Mesenteric fat pad (tissue), 1 donor: ENCODE results near the gene ATP5MK. TPM values are rescaled to one million over a fixed set of nuclear protein-coding genes. Genes with fewer than 3 reads are reported as not detected.
"Not testable (repeated sequence)": the region's sequence is repeated elsewhere in the genome, so short reads cannot be mapped to it uniquely, and the experiment has no call there.

Experiments
- DNase-seq: peaks from one replicate; pipeline ENCODE4 v3.0.0-alpha.2; 2020; ENCODE audit warnings: low spot score
- long read RNA-seq: library from polyadenylated mRNA; unstranded; transcript quantifications from one replicate; pipeline ENCODE4 v2.0.0, GENCODE V29; 2020
- total RNA-seq: library from RNA; stranded (reverse); fragmentation: NEBNext Ultra II Directional; extraction: Animal tissue kit (Norgen Biotek cat#: 25700); gene quantifications from one replicate; pipeline ENCODE4 v1.2.1, GENCODE V29; 2021
- donor health status: DM: yes; HTN: yes; CAD: no.

The ATP5MK gene, protein sequence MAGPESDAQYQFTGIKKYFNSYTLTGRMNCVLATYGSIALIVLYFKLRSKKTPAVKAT
- 348 TPM for total RNA-seq
- long read RNA-seq, transcript ATP5MD-201 (4 exons, 364 nt): major isoform, 20 of 21 reads
- long read RNA-seq, partial matches to known transcripts: 0 of 21 reads
- long read RNA-seq, other reads (novel, unspliced or antisense): 1 of 21 reads

DNA sequence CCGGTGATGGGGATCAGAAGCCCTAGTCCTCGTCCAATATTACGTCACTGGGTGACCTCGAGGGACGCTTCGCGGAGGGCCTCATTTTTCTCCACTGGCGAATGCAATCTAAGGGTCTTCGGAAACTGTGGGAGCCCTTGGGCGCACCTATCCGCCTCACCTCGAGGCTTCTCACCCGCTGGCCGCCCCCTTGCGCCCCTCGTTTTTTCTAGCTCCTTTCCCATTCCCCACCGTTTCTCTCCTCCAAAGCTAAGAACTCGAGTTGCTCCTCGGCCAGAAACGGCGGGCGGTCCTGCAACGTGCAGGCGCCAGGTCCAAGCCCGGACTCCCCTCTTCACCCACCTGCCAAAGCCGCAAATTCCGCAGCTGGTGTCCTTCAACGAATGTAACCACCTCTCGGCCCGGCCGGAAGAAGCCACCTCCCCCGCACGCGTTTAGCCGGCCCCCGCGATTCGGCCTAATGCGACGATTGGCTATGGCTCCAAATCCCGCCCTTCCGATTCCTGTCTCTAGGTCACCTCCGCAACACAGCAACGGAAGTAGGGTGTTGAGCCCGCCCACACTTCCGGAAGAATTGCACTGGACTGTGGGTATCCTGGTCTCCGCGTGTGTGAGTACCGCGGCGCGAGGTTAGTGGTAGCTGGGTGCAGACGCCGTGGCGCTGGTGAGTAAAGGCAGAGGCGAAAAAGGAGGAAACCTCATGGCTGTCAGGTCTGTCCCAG, at the start of gene ATP5MK, which contains the start of gene PDCD11:
ATP5MK (minus strand) TSS at position 409 of the 722 bp plus-strand sequence. CDS start 4,018 bp downstream, outside the sequence.
PDCD11 (plus strand) TSS at position 560 of the 722 bp plus-strand sequence. CDS start 1,801 bp downstream, outside the sequence.
- peak; percentile 99 for DNase-seq

DNA sequence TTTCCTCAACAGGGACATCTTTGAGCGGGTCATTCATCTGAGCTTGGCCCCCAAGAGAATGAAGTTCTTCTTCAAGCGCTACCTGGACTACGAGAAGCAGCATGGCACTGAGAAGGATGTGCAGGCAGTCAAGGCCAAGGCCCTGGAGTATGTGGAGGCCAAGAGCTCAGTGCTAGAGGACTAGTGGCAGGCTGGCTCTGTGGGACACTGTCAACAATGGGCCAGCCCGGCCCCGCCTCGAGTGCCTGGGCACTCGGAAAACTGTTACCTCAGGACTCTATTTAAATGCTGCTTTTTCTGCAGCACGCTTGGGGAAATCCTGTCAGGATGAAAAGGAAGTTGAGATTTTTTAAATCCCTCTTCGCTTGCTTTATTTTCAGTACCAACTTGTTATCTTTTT, 49.1 kb upstream of the ATP5MK start:
- no peak for DNase-seq

- DNase-seq: no peak
These were observed 48.2 kb upstream of the ATP5MK start for GRCh38 chr10:103444478-103444877.

DNA sequence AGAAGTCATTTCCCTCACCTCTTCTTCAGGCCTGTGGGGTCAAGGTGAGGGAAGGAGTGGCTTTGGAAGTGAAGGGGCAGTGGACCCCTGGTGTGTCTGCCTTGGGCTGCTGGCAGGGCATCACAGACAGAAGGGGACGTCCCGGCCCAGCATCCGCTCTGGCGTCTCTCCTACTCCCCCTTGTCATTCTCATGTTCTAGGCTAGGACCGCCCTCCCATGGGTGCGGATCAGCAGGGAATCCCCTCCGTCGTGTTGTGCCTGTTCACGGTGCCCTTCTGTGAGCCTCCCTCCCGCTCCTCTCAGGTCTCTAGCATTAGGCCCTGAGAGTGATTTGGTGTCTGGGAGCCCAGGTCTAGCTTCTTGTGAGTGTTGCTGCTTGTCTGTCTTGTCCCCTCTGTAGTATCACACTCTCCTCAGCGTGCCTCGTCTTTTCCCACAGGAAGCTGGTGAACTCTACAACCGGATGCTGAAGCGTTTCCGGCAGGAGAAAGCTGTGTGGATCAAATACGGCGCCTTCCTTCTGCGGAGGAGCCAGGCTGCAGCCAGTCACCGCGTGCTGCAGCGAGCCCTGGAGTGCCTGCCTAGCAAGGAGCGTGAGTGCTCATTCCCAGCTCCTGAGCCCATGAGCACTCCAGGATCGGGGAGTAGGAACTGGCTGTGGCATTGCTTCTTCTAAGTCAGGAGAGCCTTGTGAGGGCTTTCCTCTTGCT, 47.4 kb upstream of the ATP5MK start:
- no peak for DNase-seq

GRCh38 chr10:103442031-103442461, 45.8 kb upstream of the ATP5MK start:
- no peak for DNase-seq

DNA sequence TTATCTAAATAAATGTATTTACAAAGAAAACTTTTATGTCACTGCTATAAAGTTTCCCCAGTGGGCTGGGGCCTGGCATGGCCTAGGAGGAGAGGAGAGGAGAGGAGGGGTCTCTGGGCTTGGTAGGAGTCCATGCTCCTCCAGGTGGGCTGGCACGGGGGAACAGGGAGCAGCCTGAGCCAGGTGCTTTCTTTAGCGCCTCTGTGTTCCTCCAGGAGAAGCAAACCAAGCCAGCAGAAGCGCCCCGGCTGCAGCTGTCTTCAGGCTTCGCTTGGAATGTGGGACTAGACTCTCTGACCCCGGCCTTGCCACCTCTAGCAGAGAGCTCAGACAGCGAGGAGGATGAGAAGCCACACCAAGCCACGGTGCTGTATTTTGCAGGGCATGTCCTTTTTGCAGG, 45.3 kb upstream of the ATP5MK start:
- DNase-seq: no peak

DNA sequence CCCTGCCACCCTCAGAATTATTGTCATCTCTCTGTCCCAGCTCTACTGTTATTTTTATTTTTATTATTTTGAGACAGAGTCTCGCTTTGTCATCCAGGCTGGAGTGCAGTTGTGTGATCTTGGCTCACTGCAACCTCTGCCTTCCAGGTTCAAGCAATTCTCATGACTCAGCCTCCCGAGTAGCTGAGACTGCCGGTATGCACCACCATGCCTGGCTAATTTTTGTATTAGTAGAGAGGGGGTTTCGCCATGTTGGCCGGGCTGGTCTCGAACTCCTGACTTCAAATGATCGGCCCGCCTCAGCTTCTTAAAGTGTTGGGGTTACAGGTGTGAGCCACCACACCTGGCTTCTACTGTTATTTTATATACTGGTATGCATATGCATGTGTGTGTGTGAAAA, 44.9 kb upstream of the ATP5MK start:
- no peak for DNase-seq

GRCh38 chr10:103440416-103440815, 44.1 kb upstream of the ATP5MK start:
- no peak for DNase-seq

DNA sequence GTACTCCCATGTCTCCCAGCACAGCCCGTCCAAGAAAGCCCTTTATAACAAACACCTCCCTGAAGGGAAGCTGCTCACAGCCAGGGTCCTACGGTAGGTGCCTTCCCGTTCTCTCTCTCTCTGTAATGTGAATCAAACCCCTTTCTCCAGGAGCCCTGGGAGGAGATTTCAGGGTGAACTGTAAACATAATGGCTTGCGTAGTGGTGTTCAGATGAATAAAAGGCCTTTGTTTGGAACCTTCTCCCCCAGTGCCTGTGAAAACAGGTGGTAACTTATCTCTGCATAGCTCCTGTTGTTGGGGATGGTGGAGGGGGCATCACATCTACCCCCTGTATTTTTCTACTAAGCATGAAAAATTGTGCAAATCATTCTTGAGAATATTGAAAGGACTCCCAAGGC, 43.5 kb upstream of the ATP5MK start:
- no peak for DNase-seq

GRCh38 chr10:103433858-103434257, 37.6 kb upstream of the ATP5MK start:
- DNase-seq: no peak

DNA sequence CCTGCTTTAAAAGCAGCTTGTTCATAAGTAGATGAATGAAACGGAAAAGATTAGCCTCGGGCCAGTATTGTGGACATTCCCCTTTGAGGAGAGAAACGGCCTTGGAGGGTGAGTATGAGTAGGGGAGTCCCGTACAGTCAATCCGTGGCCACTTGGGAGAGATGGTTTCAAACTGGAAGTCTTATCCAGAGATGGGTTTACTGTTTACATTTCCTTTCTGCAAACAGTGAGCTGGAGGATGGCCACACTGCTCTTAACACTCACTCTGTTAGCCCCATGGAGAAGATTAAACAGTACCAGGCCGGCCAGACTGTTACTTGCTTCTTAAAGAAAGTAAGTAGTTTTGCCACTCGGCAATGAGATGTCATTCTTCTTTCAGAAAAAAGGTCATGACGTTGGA, 35.6 kb upstream of the ATP5MK start:
- no peak for DNase-seq

- no peak for DNase-seq
These were observed 33.4 kb upstream of the ATP5MK start for GRCh38 chr10:103429647-103430046.

DNA sequence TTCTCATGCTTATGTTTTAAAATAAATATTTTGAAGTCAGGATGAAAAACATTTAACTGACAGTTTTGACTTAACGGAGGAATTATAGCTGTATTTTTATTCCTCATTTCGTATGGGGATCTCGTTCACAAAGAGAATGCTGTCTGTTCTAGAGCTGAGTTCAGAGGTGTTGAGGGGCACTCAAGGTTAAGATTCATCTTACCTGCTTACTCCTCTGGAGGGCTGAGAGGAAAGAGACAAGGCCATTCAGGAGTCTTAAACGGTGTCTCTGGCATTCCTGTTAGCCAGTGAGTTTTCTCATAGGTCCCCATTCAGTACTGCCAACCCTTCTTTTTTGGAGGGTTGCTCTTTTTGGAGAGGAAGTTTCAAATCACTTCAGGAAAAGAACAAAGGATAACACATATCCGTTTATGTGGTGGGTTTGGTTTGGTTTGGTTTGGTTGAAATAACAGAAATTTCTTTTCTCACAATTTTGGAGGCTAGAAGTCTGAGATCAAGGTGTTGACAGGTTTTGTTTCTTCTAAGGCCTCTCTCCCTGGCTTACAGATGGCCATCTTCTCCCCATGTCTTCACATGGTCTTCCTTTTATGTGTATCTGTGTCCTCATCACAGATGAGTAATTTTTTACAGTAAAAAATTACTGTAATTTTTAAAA, 32.8 kb upstream of the ATP5MK start:
- no peak for DNase-seq

- DNase-seq: no peak
These were observed 31.6 kb upstream of the ATP5MK start for GRCh38 chr10:103427866-103428265.

DNA sequence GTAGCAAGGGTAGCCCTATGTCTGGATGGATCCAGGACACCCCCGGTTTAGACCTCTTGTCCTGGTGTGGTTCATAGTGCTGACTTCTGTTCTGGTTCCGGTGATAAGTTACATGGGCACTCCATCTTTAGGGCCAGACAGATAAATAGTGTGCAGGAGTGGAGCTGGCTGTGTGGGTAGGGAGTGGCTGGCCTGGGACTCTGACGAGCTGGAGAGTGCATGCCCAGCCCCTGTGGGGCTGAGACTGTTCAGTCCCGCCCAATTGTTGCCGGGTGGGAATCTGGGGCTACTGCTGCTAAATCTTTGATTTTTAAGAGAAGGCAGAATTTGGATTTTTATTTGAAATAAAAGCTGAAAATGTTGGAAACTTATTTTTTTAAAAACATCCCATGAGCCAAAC, 27.5 kb upstream of the ATP5MK start:
- DNase-seq: no peak

GRCh38 chr10:103419101-103419500, 22.8 kb upstream of the ATP5MK start:
- no peak for DNase-seq

- no peak for DNase-seq
These were observed 21.3 kb upstream of the ATP5MK start for GRCh38 chr10:103417601-103418000.

DNA sequence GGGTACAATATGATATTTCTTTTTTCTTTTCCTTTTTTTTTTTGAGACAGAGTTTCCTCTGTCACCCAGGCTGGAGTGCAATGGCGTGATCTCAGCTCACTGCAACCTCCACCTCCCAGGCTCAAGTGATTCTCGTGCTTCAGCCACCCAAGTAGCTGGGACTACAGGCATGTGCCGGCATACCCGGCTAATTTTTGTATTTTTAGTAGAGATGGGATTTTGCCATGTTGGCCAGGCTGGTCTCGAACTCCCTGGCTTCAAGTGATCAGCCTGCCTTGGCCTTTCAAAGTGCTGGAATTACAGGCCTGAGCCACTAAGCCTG, 20.8 kb upstream of the ATP5MK start:
- DNase-seq: not testable (repeated sequence)

DNA sequence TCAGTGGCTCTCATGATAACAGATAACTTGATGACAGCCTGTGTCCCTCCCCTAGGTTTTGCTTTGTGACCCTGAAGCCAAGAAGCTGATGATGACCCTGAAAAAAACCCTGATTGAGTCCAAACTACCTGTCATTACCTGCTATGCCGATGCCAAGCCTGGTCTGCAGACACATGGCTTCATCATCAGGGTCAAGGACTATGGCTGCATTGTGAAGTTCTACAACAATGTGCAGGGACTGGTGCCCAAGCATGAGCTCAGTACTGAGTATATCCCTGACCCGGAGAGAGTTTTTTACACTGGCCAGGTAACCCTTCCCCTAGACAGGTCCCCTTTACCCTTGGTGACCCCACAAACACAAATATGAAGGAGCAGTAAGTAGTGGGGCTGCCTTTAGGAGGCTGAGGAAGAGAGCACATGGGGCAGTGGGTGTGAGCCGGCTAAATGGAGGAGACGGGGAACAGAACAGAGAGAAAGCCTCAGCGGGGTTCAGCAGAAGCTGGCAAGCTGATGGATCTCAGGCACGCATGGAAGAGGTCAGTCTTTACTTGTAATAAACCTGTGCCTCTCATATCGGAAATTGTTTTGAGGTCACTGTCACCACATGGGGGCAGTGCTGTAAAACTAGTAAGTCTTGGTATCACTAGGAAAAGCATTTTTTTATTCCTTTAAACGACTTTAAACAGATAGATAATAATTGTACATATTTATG, 20.3 kb upstream of the ATP5MK start:
- no peak for DNase-seq

DNA sequence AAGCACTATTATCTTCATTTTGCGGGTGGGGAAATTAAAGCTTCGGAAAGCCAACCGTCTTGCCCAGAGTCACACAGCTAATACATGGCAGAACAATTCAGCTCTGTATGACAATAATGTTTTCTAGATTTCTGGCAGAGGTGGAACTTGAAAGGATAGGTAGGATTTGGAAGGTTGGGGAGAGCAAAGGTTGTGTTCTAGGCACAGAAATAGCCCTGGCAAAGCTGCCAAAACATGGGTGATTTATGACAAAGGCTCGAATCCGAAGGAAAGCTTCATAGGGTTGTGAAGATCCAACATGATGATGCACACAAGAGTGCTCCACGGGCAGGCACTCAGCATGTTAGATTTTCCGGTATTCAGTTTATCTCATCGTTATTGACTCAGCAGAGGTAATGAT, 19.3 kb upstream of the ATP5MK start:
- DNase-seq: no peak

DNA sequence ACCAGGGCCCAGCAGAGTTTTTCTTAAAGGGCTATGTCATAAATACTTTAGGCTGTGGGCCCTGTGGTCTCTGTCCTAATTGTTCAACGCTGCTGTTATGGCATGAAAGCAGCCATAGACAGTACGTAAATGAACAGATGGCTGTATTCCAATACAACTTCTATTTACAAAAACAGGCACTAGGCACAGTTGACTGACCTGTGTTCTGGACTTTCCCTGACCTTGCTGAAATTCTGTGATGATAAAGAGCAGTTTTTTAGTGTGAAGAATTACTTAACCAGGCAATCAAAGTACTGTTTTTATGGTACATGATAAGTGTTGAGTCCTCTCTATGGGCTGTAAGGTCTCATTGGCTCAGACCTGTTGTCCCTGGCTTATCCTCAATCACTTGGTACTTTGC, 17.3 kb upstream of the ATP5MK start:
- DNase-seq: no peak
